Measurements from ENCODE around the gene CHST11. TPM values are rescaled to one million over a fixed set of nuclear protein-coding genes. Genes with fewer than 3 reads are reported as not detected.

The CHST11 gene
- total and polyA plus RNA-seq, 10 of the 15 experiments (the other 5 are each of a cell fraction or from before 2014, with no cell fraction given): 1.9 to 38.1 (median 17.2) TPM

DNA sequence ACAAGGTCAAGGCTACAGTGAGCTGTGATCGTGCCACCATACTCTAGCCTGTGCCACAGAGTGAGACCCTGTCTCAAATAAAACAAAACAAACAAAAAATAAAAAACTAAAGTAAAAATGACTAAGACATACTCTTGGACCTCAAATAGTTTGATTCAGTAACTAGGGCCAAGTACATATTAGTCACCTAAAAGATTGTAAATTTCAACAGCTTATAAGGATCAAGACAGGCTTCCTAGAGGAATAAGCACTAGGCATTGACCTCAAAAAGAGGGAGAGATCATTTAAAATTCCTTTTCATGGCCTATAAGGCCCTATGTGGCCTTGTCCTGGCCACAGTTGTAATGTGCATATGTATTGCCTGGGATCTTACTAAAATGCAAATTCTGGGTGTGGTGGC lies 46.0 kb upstream of the CHST11 start:
- H2AFZ ChIP-seq (ENCODE audit: control insufficient read depth, low read depth, low read length): no peak overlapping the region
- intact Hi-C loops (cut with micrococcal nuclease; ENCODE audit: unreplicated experiment): no loop called here
- POLR2A ChIA-PET: no interaction called here
- no peak for TF ChIP-seq ZNF207 (IDR thresholded peaks at IDR 0.05; ENCODE audit: borderline replicate concordance)
- TF ChIP-seq MXI1 (IDR thresholded peaks at IDR 0.05; ENCODE audit: low read depth, low read length): no peak
- TF ChIP-seq MEF2A (IDR thresholded peaks at IDR 0.05; ENCODE audit: insufficient read depth, low read depth, low read length): no peak
- no peak for TF ChIP-seq FOXK2 (IDR thresholded peaks at IDR 0.05)
- no peak for TF ChIP-seq NFXL1 (IDR thresholded peaks at IDR 0.05; ENCODE audit: borderline replicate concordance)
- TF ChIP-seq FOS (IDR thresholded peaks at IDR 0.05; ENCODE audit: borderline replicate concordance, extremely low read depth, insufficient read length): no peak
- TF ChIP-seq, protein P1, sequence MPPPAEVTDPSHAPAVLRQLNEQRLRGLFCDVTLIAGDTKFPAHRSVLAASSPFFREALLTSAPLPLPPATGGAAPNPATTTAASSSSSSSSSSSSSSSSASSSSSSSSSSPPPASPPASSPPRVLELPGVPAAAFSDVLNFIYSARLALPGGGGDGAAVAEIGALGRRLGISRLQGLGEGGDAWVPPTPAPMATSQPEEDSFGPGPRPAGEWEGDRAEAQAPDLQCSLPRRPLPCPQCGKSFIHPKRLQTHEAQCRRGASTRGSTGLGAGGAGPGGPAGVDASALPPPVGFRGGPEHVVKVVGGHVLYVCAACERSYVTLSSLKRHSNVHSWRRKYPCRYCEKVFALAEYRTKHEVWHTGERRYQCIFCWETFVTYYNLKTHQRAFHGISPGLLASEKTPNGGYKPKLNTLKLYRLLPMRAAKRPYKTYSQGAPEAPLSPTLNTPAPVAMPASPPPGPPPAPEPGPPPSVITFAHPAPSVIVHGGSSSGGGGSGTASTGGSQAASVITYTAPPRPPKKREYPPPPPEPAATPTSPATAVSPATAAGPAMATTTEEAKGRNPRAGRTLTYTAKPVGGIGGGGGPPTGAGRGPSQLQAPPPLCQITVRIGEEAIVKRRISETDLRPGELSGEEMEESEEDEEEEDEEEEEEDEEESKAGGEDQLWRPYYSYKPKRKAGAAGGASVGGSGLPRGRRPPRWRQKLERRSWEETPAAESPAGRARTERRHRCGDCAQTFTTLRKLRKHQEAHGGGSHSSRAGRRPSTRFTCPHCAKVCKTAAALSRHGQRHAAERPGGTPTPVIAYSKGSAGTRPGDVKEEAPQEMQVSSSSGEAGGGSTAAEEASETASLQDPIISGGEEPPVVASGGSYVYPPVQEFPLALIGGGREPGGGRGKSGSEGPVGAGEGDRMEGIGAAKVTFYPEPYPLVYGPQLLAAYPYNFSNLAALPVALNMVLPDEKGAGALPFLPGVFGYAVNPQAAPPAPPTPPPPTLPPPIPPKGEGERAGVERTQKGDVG (CRISPR knock-in tag; IDR thresholded peaks at IDR 0.05): no peak
- no peak for TF ChIP-seq JUNB (IDR thresholded peaks at IDR 0.05)
- TF ChIP-seq ZBED1 (IDR thresholded peaks at IDR 0.05; ENCODE audit: borderline replicate concordance): no peak
- TF ChIP-seq SREBF2 (IDR thresholded peaks at IDR 0.05; ENCODE audit: low read length): no peak
- TF ChIP-seq, protein P2, sequence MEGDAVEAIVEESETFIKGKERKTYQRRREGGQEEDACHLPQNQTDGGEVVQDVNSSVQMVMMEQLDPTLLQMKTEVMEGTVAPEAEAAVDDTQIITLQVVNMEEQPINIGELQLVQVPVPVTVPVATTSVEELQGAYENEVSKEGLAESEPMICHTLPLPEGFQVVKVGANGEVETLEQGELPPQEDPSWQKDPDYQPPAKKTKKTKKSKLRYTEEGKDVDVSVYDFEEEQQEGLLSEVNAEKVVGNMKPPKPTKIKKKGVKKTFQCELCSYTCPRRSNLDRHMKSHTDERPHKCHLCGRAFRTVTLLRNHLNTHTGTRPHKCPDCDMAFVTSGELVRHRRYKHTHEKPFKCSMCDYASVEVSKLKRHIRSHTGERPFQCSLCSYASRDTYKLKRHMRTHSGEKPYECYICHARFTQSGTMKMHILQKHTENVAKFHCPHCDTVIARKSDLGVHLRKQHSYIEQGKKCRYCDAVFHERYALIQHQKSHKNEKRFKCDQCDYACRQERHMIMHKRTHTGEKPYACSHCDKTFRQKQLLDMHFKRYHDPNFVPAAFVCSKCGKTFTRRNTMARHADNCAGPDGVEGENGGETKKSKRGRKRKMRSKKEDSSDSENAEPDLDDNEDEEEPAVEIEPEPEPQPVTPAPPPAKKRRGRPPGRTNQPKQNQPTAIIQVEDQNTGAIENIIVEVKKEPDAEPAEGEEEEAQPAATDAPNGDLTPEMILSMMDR (IDR thresholded peaks at IDR 0.05 in 2 of 3, conservative IDR thresholded peaks at IDR 0.05 in 1 of 3; ENCODE audit: control insufficient read depth in 2 of 3, extremely low read depth in 1 of 3, insufficient read depth in 1 of 3, low read depth in 3 of 3, low read length in 3 of 3): no peak
- TF ChIP-seq CEBPB (IDR thresholded peaks at IDR 0.05; ENCODE audit: borderline replicate concordance in 1 of 2, low read depth in 2 of 2, low read length in 2 of 2): no peak
- no peak overlapping the region for H3K4me3 ChIP-seq
- DNase-seq (ENCODE audit: low read depth, low spot score) (no peak), ATAC-seq (no peak), FAIRE-seq (no peak)
- H3K27ac ChIP-seq (ENCODE audit: control insufficient read depth, insufficient read depth): no peak overlapping the region
- H3K9me3 ChIP-seq (replicated peaks; ENCODE audit: control insufficient read depth, insufficient read depth, low read length): peaks cover 2% of the 10 kb centered on the region; the same call in 2 of the 3 replicates
- H3K27me3 ChIP-seq (replicated peaks in 1 of 2; ENCODE audit: control insufficient read depth in 2 of 2, insufficient read depth in 2 of 2, low read length in 1 of 2): no peaks in the 10 kb centered on the region
- H3K4me1 ChIP-seq (ENCODE audit: control insufficient read depth, insufficient read depth, low read length): peaks cover 9% of the 10 kb centered on the region
- SMC1A ChIA-PET (ENCODE audit: uncharacterized antibody, unreplicated experiment): interaction anchor here (1.1 to 2.3 kb wide), 5 partner anchors 12 to 63 kb away, joined by 3 to 9 read pairs (median 3); no protein-coding TSS in a partner anchor
- no peak overlapping the region for H3K9ac ChIP-seq (ENCODE audit: control insufficient read depth, insufficient read depth, low read length)
- CTCF ChIA-PET: no interaction called here
- H3K36me3 ChIP-seq (ENCODE audit: control insufficient read depth in 2 of 2, insufficient read depth in 2 of 2, low read length in 1 of 2): no peaks in the 10 kb centered on the region
- no peak overlapping the region for H3K4me2 ChIP-seq (ENCODE audit: control insufficient read depth, insufficient read depth)
- in situ Hi-C loops (cut with MboI): no loop called here
- 100% methylated on average over 1 of the region's 1 CpG for WGBS (ENCODE audit: insufficient coverage, insufficient replicate concordance, low lambda C conversion rate, missing lambda C conversion rate)
- no peaks in the 10 kb centered on the region for H4K20me1 ChIP-seq (ENCODE audit: control insufficient read depth, insufficient read depth)
- no peaks in the 10 kb centered on the region for H3K79me2 ChIP-seq (ENCODE audit: control insufficient read depth, insufficient read depth, low read length)
- no TSS peak for BruUV-seq (replicated peaks)
- RAD21 ChIA-PET (ENCODE audit: unreplicated experiment): interaction anchor here (1.8 kb wide), 1 partner anchor 29 kb away, joined by 3 read pairs; no protein-coding TSS in a partner anchor
